Stomach (tissue), 9 donors: Measurements from ENCODE around the gene MMD2. TPM values are rescaled to one million over a fixed set of nuclear protein-coding genes. Genes with fewer than 3 reads are reported as not detected.

Experiments used
- DNase-seq, 2 donors: peaks; one replicate each; pipeline versions ENCODE4 v3.0.0 to v3.0.0-alpha.2; 2013 to 2019
- H3K27ac ChIP-seq, 5 donors: fragments of 200-600 bp in 4 of 5; sonication (generic) in 4 of 5; one replicate each; pipeline ENCODE4 v1.5.1; 2013 to 2019; ENCODE audit warnings: mild to moderate bottlenecking in 1 of 5, moderate library complexity in 1 of 5
- H3K27me3 ChIP-seq, 3 donors: fragments of 200-600 bp; sonication (generic); one replicate each; pipeline ENCODE4 v1.5.1; 2017 to 2019; ENCODE audit warnings: mixed run types in 1 of 3
- H3K36me3 ChIP-seq, 4 donors: fragments of 200-600 bp; sonication (generic); 1 replicate in 3 of 4; 2 replicates in 1 of 4; pipeline ENCODE4 v1.5.1; 2016 to 2019
- H3K4me1 ChIP-seq, 4 donors: fragments of 200-600 bp; sonication (generic); one replicate each; pipeline ENCODE4 v1.5.1; 2016 to 2019
- H3K4me3 ChIP-seq, 4 donors: fragments of 200-600 bp; sonication (generic) in 3 of 4; one replicate each; pipeline ENCODE4 v1.5.1; 2016 to 2019; ENCODE audit warnings: mild to moderate bottlenecking in 1 of 4
- H3K9me3 ChIP-seq, 4 donors: fragments of 200-600 bp; sonication (generic); one replicate each; pipeline ENCODE4 v1.5.1; 2016 to 2019
- EP300 ChIP-seq: sonication (generic); formaldehyde crosslinking; IDR thresholded peaks from one replicate; pipeline ENCODE4 v1.6.1; 2017; ENCODE audit warnings: antibody characterized with exemption
- POLR2A ChIP-seq, 4 donors: fragments of 450-650 bp; IDR thresholded peaks; one replicate each; pipeline ENCODE4 v1.6.1; 2016; ENCODE audit warnings: antibody characterized with exemption in 4 of 4, control low read depth in 2 of 4, mild to moderate bottlenecking in 1 of 4, moderate library complexity in 1 of 4
- POLR2AphosphoS5 ChIP-seq, 3 donors: sonication (generic); formaldehyde crosslinking; IDR thresholded peaks; one replicate each; pipeline ENCODE4 v1.6.1; 2016; ENCODE audit warnings: antibody characterized with exemption in 3 of 3
- WGBS, 5 donors: extraction: QIAGEN DNeasy Blood & Tissue Kit in 3 of 5; methylation state at CpG; one replicate each; pipeline versions ENCODE4 v1.1.5 to v1.1.7; 2013 to 2018; 5-methylcytosine and 5-hydroxymethylcytosine counted together
- intact Hi-C: fragments of 100-400 bp; cut with DNase I; formaldehyde crosslinking; loops from one replicate; pipeline ENCODE4 v1.15.1; 2023; ENCODE audit warnings: low total_unique reads
- polyA plus RNA-seq, 3 donors: library from polyadenylated mRNA; stranded (reverse); fragments of 200-250 nt; gene quantifications; one replicate each; pipeline ENCODE4 v1.2.3, GENCODE V29; 2013
- total RNA-seq, 5 donors: library from RNA; depleted of rRNA; stranded (reverse); fragments of >200 nt; gene quantifications; one replicate each; pipeline versions ENCODE4 v1.1.0 to v1.2.3, GENCODE V29; 2014 to 2016
- TF ChIP-seq, protein P1 (sequence below), 7 experiments: fragments of 450-650 bp in 4 of 7; fragments of 200-600 bp in 3 of 7; sonication (generic) in 3 of 7; IDR thresholded peaks; one replicate each; pipeline ENCODE4 v1.5.1; 2016 to 2019; ENCODE audit warnings: antibody characterized with exemption in 7 of 7, control low read depth in 2 of 7, mild to moderate bottlenecking in 1 of 7
- donor health status: healthy with polysubstance abuse.
- donor health status: Bipolar disorder and iron deficiency.
- donor health status: healthy.

The MMD2 gene
- total and polyA plus RNA-seq, 8 donors, result not detected

DNA sequence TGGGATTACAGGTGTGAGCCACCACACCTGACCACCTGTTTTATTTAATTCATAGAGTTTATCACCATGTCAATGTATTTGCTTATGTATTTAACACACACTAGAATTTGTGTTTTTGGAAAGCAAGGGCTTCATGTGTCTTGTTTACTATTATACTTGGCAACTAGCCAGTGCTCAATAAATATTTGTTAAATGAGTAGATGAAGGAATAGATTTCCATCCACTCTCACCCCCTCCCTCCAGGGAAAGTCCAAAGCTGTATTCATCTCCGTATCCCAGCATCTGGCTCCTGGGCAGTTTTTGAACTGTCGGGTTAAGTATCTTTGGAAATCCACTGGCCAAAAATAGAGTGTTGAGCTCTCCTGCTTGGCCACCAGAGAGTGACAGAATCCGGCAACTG lies 70.8 kb downstream of the MMD2 start:
- H3K36me3 ChIP-seq, result no peaks in the 10 kb centered on the region
- H3K4me1 ChIP-seq, result peaks cover 3 to 8% (median 5%) of the 10 kb centered on the region in 4 donors
- TF ChIP-seq EP300 (no peak), POLR2AphosphoS5 (IDR thresholded peaks at IDR 0.05) (no peak), POLR2A (IDR thresholded peaks at IDR 0.05) (no peak)
- TF ChIP-seq, protein P1, sequence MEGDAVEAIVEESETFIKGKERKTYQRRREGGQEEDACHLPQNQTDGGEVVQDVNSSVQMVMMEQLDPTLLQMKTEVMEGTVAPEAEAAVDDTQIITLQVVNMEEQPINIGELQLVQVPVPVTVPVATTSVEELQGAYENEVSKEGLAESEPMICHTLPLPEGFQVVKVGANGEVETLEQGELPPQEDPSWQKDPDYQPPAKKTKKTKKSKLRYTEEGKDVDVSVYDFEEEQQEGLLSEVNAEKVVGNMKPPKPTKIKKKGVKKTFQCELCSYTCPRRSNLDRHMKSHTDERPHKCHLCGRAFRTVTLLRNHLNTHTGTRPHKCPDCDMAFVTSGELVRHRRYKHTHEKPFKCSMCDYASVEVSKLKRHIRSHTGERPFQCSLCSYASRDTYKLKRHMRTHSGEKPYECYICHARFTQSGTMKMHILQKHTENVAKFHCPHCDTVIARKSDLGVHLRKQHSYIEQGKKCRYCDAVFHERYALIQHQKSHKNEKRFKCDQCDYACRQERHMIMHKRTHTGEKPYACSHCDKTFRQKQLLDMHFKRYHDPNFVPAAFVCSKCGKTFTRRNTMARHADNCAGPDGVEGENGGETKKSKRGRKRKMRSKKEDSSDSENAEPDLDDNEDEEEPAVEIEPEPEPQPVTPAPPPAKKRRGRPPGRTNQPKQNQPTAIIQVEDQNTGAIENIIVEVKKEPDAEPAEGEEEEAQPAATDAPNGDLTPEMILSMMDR (IDR thresholded peaks at IDR 0.05), result no peak
- no peaks in the 10 kb centered on the region for H3K9me3 ChIP-seq
- H3K27me3 ChIP-seq, result peaks cover 0 to 22% (median 11%) of the 10 kb centered on the region in 3 donors
- 55 to 71% (median 60%) methylated on average over 3 of the region's 3 CpGs for WGBS, 5 donors
- H3K4me3 ChIP-seq, result no peak overlapping the region
- H3K27ac ChIP-seq, result no peak overlapping the region
- intact Hi-C loops, result no loop called here
- no peak for DNase-seq

DNA sequence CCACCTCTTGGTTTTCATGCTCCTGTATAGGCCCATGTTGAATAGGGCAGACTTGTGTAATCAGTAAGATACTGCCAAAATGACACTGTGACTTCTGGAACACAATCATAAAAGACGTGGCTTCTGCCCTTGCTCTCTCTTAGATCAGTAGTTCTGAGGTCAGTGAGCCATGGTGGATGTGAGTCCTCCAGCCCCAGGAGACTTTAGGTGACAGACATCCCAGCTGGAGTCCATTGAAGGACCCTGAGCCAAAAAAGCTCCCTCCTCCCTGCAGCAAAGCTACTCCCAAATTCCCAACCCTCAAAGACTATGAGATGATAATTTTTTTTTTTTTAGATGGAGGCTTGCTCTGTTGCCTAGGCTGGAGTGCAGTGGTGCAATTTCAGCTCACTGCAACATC lies 72.3 kb downstream of the MMD2 start:
- Histone ChIP-seq H3K4me1 (peaks cover 11 to 22% (median 18%) of the 10 kb centered on the region in 4 donors), H3K9me3 (no peaks in the 10 kb centered on the region), H3K36me3 (no peaks in the 10 kb centered on the region), H3K4me3 (no peak overlapping the region), H3K27me3 (peaks cover 0 to 37% (median 19%) of the 10 kb centered on the region in 3 donors), H3K27ac (no peak overlapping the region)
- 33 to 79% (median 61%) methylated on average over 1 of the region's 1 CpG for WGBS, 5 donors
- intact Hi-C loops, result no loop called here
- TF ChIP-seq, protein P1 (IDR thresholded peaks at IDR 0.05), result no peak
- TF ChIP-seq POLR2AphosphoS5 (IDR thresholded peaks at IDR 0.05) (no peak), EP300 (no peak), POLR2A (IDR thresholded peaks at IDR 0.05) (no peak)
- no peak for DNase-seq

DNA sequence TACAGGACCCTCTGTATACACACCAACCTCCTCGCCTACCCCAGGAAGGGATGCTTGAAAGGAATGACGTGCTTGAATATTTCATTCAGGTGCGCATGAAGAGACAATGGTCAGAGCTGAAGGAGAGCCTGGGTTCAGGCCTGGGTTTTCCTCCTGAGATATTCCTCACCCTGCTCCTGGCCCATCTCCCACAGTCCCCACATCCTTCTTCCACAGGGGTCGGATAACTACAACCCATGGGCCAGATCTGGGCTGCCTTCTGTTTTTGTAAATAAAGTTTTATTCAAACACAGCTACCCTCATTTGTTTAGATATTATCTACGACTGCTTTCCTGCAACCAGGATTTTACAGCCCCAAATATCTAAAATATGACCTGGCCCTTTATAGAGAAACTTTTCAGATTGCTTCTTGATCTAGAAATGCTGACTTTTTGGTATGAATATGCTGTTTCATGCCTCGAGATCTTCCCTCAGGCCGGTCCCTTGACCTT lies 73.6 kb downstream of the MMD2 start:
- intact Hi-C loops, result no loop called here
- Histone ChIP-seq H3K27ac (no peak overlapping the region), H3K9me3 (no peaks in the 10 kb centered on the region), H3K36me3 (no peaks in the 10 kb centered on the region), H3K4me1 (peaks cover 11 to 22% (median 19%) of the 10 kb centered on the region in 4 donors), H3K27me3 (peaks cover 0 to 44% (median 19%) of the 10 kb centered on the region in 3 donors), H3K4me3 (no peak overlapping the region)
- DNase-seq, result no peak
- 79 to 90% (median 90%) methylated on average over 7 of the region's 7 CpGs for WGBS, 5 donors
- TF ChIP-seq POLR2AphosphoS5 (IDR thresholded peaks at IDR 0.05) (no peak), POLR2A (IDR thresholded peaks at IDR 0.05) (no peak), EP300 (no peak)
- TF ChIP-seq, protein P1 (IDR thresholded peaks at IDR 0.05), result no peak

DNA sequence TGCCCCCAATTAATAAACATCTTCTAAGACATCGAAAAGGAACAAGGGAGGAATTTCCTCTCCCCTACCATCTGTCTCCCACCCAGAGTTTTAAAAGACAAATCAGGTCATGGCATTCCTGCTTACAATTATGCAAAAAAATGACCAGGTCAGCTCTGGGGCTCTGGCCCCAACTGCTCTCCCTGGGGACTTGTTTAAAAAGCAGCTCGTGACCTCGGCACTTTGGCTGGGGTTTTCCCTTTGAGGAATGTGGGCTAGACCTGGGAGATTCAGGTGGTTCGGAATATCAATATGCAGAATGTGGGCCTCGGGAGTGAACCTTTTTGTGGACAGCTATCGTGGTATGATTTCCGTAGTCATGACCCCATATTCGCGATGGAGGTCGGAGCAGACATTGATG lies 74.8 kb downstream of the MMD2 start:
- H3K9me3 ChIP-seq, result no peaks in the 10 kb centered on the region
- intact Hi-C loops, result no loop called here
- H3K27ac ChIP-seq, result no peak overlapping the region
- H3K4me3 ChIP-seq, result peak overlapping the region in 2 of 4 donors; percentile 64 to 67
- WGBS, 5 donors, result 74 to 79% (median 78%) methylated on average over 8 to 10 of the region's 10 CpGs
- no peaks in the 10 kb centered on the region for H3K36me3 ChIP-seq
- no peak for DNase-seq
- peaks cover 0 to 39% (median 19%) of the 10 kb centered on the region in 3 donors for H3K27me3 ChIP-seq
- no peak for TF ChIP-seq POLR2AphosphoS5 (IDR thresholded peaks at IDR 0.05)
- TF ChIP-seq EP300, result no peak
- TF ChIP-seq, protein P1 (IDR thresholded peaks at IDR 0.05), result no peak
- TF ChIP-seq POLR2A (IDR thresholded peaks at IDR 0.05), result no peak
- H3K4me1 ChIP-seq, result peaks cover 11 to 22% (median 19%) of the 10 kb centered on the region in 4 donors
